HG03558 (cell line): ENCODE results near the gene LRRC8C.

Experiments used
- ATAC-seq: cut with Tn5 transposase; IDR thresholded peaks from one replicate; pipeline ENCODE4 v1.9.1; 2021; ENCODE audit warnings: moderate number of reproducible peaks; ENCODE audit not compliant: unreplicated experiment; ENCODE audit errors: extremely low read depth

LRRC8C gene

GRCh38 chr1:89724369-89725010 lies 91.6 kb downstream of the LRRC8C start:
- peak; percentile 66 for ATAC-seq

GRCh38 chr1:89725011-89725370 lies 92.1 kb downstream of the LRRC8C start:
- no peak for ATAC-seq

GRCh38 chr1:89725631-89726030 lies 92.7 kb downstream of the LRRC8C start:
- no peak for ATAC-seq

GRCh38 chr1:89727517-89728312 lies 94.8 kb downstream of the LRRC8C start:
- ATAC-seq = no peak

- no peak for ATAC-seq
These were observed 95.5 kb downstream of the LRRC8C start for GRCh38 chr1:89728381-89728780.

GRCh38 chr1:89732206-89732605 lies 99.3 kb downstream of the LRRC8C start:
- ATAC-seq = no peak

- no peak for ATAC-seq
These were observed 99.8 kb downstream of the LRRC8C start for GRCh38 chr1:89732643-89733222.

- ATAC-seq = no peak
These were observed 100.8 kb downstream of the LRRC8C start for GRCh38 chr1:89733748-89734147.

- no peak for ATAC-seq
These were observed 101.5 kb downstream of the LRRC8C start for GRCh38 chr1:89734442-89734841.

- no peak for ATAC-seq
These were observed 102.6 kb downstream of the LRRC8C start for GRCh38 chr1:89735479-89735878.

- no peak for ATAC-seq
These were observed 104.2 kb downstream of the LRRC8C start for GRCh38 chr1:89736937-89737733.

GRCh38 chr1:89737985-89738510 lies 105.1 kb downstream of the LRRC8C start:
- no peak for ATAC-seq

- no peak for ATAC-seq
These were observed 106.3 kb downstream of the LRRC8C start for GRCh38 chr1:89739013-89739843.

- ATAC-seq = no peak
These were observed 106.9 kb downstream of the LRRC8C start for GRCh38 chr1:89739844-89740216.

GRCh38 chr1:89743788-89744187 lies 110.9 kb downstream of the LRRC8C start:
- ATAC-seq = no peak

GRCh38 chr1:89746424-89747149 lies 113.7 kb downstream of the LRRC8C start:
- ATAC-seq = no peak

GRCh38 chr1:89753761-89754160 lies 120.8 kb downstream of the LRRC8C start:
- ATAC-seq = no peak

GRCh38 chr1:89754518-89754917 lies 121.6 kb downstream of the LRRC8C start:
- no peak for ATAC-seq

- ATAC-seq = no peak
These were observed 122.7 kb downstream of the LRRC8C start for GRCh38 chr1:89755591-89755990.
